Choroid plexus epithelial cell (primary cell): Measurements from ENCODE around the gene RNF157.

ENCODE experiments used
- DNase-seq: peaks from one replicate; pipeline ENCODE4 v3.0.0-alpha.2; 2010; ENCODE audit warnings: low read depth
- H3K4me3 ChIP-seq: 2 replicates; pipeline ENCODE4 v1.5.1; 2011; ENCODE audit warnings: low read depth, mild to moderate bottlenecking, control low read depth, low read length, moderate library complexity
- CTCF ChIP-seq: conservative IDR thresholded peaks from 2 replicates; pipeline ENCODE4 v1.5.1; 2011; ENCODE audit warnings: low read depth, mild to moderate bottlenecking, control low read depth, inconsistent platforms, low read length, moderate library complexity

RNF157 gene

GRCh38 chr17:76151896-76152454, 88.3 kb downstream of the RNF157 start:
- no peak for TF ChIP-seq CTCF
- H3K4me3 ChIP-seq: no peak overlapping the region
- no peak for DNase-seq

GRCh38 chr17:76150712-76151622, 89.3 kb downstream of the RNF157 start:
- no peak overlapping the region for H3K4me3 ChIP-seq
- no peak for TF ChIP-seq CTCF
- DNase-seq: no peak

GRCh38 chr17:76149214-76149613, 91.1 kb downstream of the RNF157 start:
- H3K4me3 ChIP-seq: no peak overlapping the region
- DNase-seq: no peak
- TF ChIP-seq CTCF: no peak

GRCh38 chr17:76148015-76148326, 92.3 kb downstream of the RNF157 start:
- no peak overlapping the region for H3K4me3 ChIP-seq
- no peak for DNase-seq
- TF ChIP-seq CTCF: no peak

GRCh38 chr17:76147211-76148014, 92.9 kb downstream of the RNF157 start:
- peak; percentile 48 for DNase-seq
- TF ChIP-seq CTCF: peak; percentile 59
- H3K4me3 ChIP-seq: no peak overlapping the region

- no peak overlapping the region for H3K4me3 ChIP-seq
- no peak for TF ChIP-seq CTCF
- no peak for DNase-seq
These were observed 94.0 kb downstream of the RNF157 start for GRCh38 chr17:76146053-76146851.
